Measurements from ENCODE around the gene ZMAT3. TPM values are rescaled to one million over a fixed set of nuclear protein-coding genes. Genes with fewer than 3 reads are reported as not detected.

The ZMAT3 gene
- total and polyA plus RNA-seq, 7 donors = 2.4 to 16.9 (median 12.4) TPM

GRCh38 chr3:179093807-179094206, 22.2 kb upstream of the ZMAT3 start:
- Histone ChIP-seq H3K4me3 (no peak overlapping the region), H3K27me3 (no peaks in the 10 kb centered on the region), H3K4me1 (peaks cover 0 to 3% (median 0%) of the 10 kb centered on the region in 4 donors), H3K36me3 (no peaks in the 10 kb centered on the region), H3K9me3 (no peaks in the 10 kb centered on the region), H3K27ac (no peak overlapping the region)
- no peak for TF ChIP-seq EP300 (IDR thresholded peaks at IDR 0.05)
- TF ChIP-seq POLR2A (IDR thresholded peaks at IDR 0.05) = no peak
- TF ChIP-seq POLR2AphosphoS5 (IDR thresholded peaks at IDR 0.05) = no peak
- TF ChIP-seq CTCF (IDR thresholded peaks at IDR 0.05) = no peak
- 82 to 91% methylated on average over 1 of the region's 1 CpG for WGBS, 2 donors
- intact Hi-C loops (cut with DNase I) = no loop called here
- DNase-seq = no peak

- no peak overlapping the region for H3K27ac ChIP-seq
- no peak overlapping the region for H3K4me3 ChIP-seq
- H3K9me3 ChIP-seq = no peaks in the 10 kb centered on the region
- intact Hi-C loops (cut with DNase I) = no loop called here
- H3K36me3 ChIP-seq = no peaks in the 10 kb centered on the region
- H3K27me3 ChIP-seq = no peaks in the 10 kb centered on the region
- H3K4me1 ChIP-seq = no peaks in the 10 kb centered on the region
- no peak for DNase-seq
- no peak for TF ChIP-seq POLR2AphosphoS5 (IDR thresholded peaks at IDR 0.05)
Measured at GRCh38 chr3:179091113-179091512, 19.5 kb upstream of the ZMAT3 start.

- intact Hi-C loops (cut with DNase I) = no loop called here
- no peaks in the 10 kb centered on the region for H3K4me1 ChIP-seq
- no peaks in the 10 kb centered on the region for H3K27me3 ChIP-seq
- H3K9me3 ChIP-seq = no peaks in the 10 kb centered on the region
- WGBS, 2 donors = 23 to 65% methylated on average over 2 of the region's 2 CpGs
- H3K4me3 ChIP-seq = no peak overlapping the region
- no peaks in the 10 kb centered on the region for H3K36me3 ChIP-seq
- no peak overlapping the region for H3K27ac ChIP-seq
- TF ChIP-seq CTCF (IDR thresholded peaks at IDR 0.05) = no peak
- no peak for TF ChIP-seq EP300 (IDR thresholded peaks at IDR 0.05)
- TF ChIP-seq POLR2A (IDR thresholded peaks at IDR 0.05) = no peak
- TF ChIP-seq POLR2AphosphoS5 (IDR thresholded peaks at IDR 0.05) = no peak
- no peak for DNase-seq
Measured at GRCh38 chr3:179088306-179088705, 16.7 kb upstream of the ZMAT3 start.

GRCh38 chr3:179083977-179084376, 12.4 kb upstream of the ZMAT3 start:
- Histone ChIP-seq H3K27me3 (no peaks in the 10 kb centered on the region), H3K9me3 (no peaks in the 10 kb centered on the region), H3K4me1 (no peaks in the 10 kb centered on the region), H3K4me3 (no peak overlapping the region), H3K27ac (no peak overlapping the region), H3K36me3 (no peaks in the 10 kb centered on the region)
- intact Hi-C loops (cut with DNase I) = no loop called here
- no peak for TF ChIP-seq POLR2A (IDR thresholded peaks at IDR 0.05)
- no peak for TF ChIP-seq EP300 (IDR thresholded peaks at IDR 0.05)
- TF ChIP-seq POLR2AphosphoS5 (IDR thresholded peaks at IDR 0.05) = no peak
- no peak for TF ChIP-seq CTCF (IDR thresholded peaks at IDR 0.05)
- 54 to 67% methylated on average over 2 of the region's 2 CpGs for WGBS, 2 donors
- no peak for DNase-seq

- no peaks in the 10 kb centered on the region for H3K36me3 ChIP-seq
- no peaks in the 10 kb centered on the region for H3K4me1 ChIP-seq
- intact Hi-C loops (cut with DNase I) = no loop called here
- 77 to 83% methylated on average over 3 of the region's 3 CpGs for WGBS, 2 donors
- no peak overlapping the region for H3K27ac ChIP-seq
- H3K4me3 ChIP-seq = no peak overlapping the region
- H3K27me3 ChIP-seq = no peaks in the 10 kb centered on the region
- DNase-seq = no peak
- H3K9me3 ChIP-seq = no peaks in the 10 kb centered on the region
- TF ChIP-seq CTCF (IDR thresholded peaks at IDR 0.05) (no peak), POLR2AphosphoS5 (IDR thresholded peaks at IDR 0.05) (no peak), POLR2A (IDR thresholded peaks at IDR 0.05) (no peak), EP300 (IDR thresholded peaks at IDR 0.05) (no peak)
Measured at GRCh38 chr3:179082416-179082815, 10.8 kb upstream of the ZMAT3 start.
